PC-9 (cell line): ENCODE measurements around the gene OPHN1. TPM values are rescaled to one million over a fixed set of nuclear protein-coding genes. Genes with fewer than 3 reads are reported as not detected.

ENCODE experiments used
- BruUV-seq: library from RNA; stranded (reverse); fragments of 400-500 nt; replicated peaks from 2 replicates; lab custom pipeline; 2021; lab: Mats Ljungman, UMichigan
- CTCF ChIA-PET: fragments of 300-600 bp; sonication (Branson Sonifier 250); formaldehyde crosslinking; loops from one replicate; lab custom pipeline; 2022; ENCODE audit warnings: antibody characterized with exemption; lab: Charles Lee
- POLR2A ChIA-PET: fragments of 300-600 bp; sonication (Branson Sonifier 250); formaldehyde crosslinking; loops from one replicate; lab custom pipeline; 2022; ENCODE audit warnings: antibody characterized with exemption; ENCODE audit not compliant: unreplicated experiment; lab: Charles Lee
- DNase-seq, 2 experiments: peaks; one replicate each; pipeline versions ENCODE4 v3.0.0 to v3.0.0-alpha.2; 2015 to 2022; ENCODE audit warnings: mixed read lengths in 1 of 2
- H2AFZ ChIP-seq: fragments of 200-600 bp; sonication (generic); 2 replicates; pipeline ENCODE4 v1.8.1; 2017; ENCODE audit warnings: antibody characterized with exemption
- H3F3A ChIP-seq: fragments of 200-600 bp; sonication (generic); 2 replicates; pipeline ENCODE4 v1.8.1; 2017; ENCODE audit warnings: antibody characterized with exemption, mild to moderate bottlenecking, low read depth; ENCODE audit not compliant: insufficient read depth
- H3K27ac ChIP-seq: fragments of 200-600 bp; sonication (generic); 2 replicates; pipeline ENCODE4 v1.6.1; 2016; ENCODE audit warnings: mixed run types
- H3K27me3 ChIP-seq: fragments of 200-600 bp; sonication (generic); 2 replicates; pipeline ENCODE4 v1.6.1; 2016; ENCODE audit warnings: low read depth, mixed run types; ENCODE audit not compliant: insufficient read depth
- H3K36me3 ChIP-seq: fragments of 200-600 bp; sonication (generic); 2 replicates; pipeline ENCODE4 v1.6.1; 2016; ENCODE audit warnings: low read depth, mixed run types
- H3K4me1 ChIP-seq: fragments of 200-600 bp; sonication (generic); replicated peaks from 2 replicates; pipeline ENCODE4 v1.6.1; 2016; ENCODE audit warnings: mixed run types; ENCODE audit not compliant: insufficient read depth
- H3K4me2 ChIP-seq: fragments of 200-600 bp; sonication (generic); 2 replicates; pipeline ENCODE4 v1.6.1; 2017; ENCODE audit warnings: mixed run types
- H3K4me3 ChIP-seq: fragments of 200-600 bp; sonication (generic); 2 replicates; pipeline ENCODE4 v1.6.1; 2016; ENCODE audit warnings: mixed run types
- H3K79me2 ChIP-seq: fragments of 200-600 bp; sonication (generic); 2 replicates; pipeline ENCODE4 v1.6.1; 2017; ENCODE audit warnings: low read depth, mixed run types
- H3K9me2 ChIP-seq: fragments of 200-600 bp; sonication (generic); 2 replicates; pipeline ENCODE4 v1.8.1; 2017; ENCODE audit warnings: mild to moderate bottlenecking; ENCODE audit not compliant: insufficient read depth
- H3K9me3 ChIP-seq: fragments of 200-600 bp; sonication (generic); 2 replicates; pipeline ENCODE4 v1.8.1; 2016; ENCODE audit warnings: low read depth; ENCODE audit not compliant: insufficient read depth
- H4K20me1 ChIP-seq: fragments of 200-600 bp; sonication (generic); 2 replicates; pipeline ENCODE4 v1.8.1; 2017; ENCODE audit not compliant: insufficient read depth
- EZH2 ChIP-seq: fragments of 200-600 bp; sonication (generic); IDR thresholded peaks from 2 replicates; pipeline ENCODE4 v1.8.0; 2017; ENCODE audit warnings: antibody characterized with exemption, low read depth
- intact Hi-C: fragments of 100-400 bp; cut with micrococcal nuclease; formaldehyde crosslinking; loops from one replicate; pipeline ENCODE4 v1.10.0; 2022; ENCODE audit not compliant: unreplicated experiment
- total RNA-seq: library from RNA; stranded (reverse); gene quantifications from 2 replicates; pipeline ENCODE4 v1.2.3, GENCODE V29; 2021
- TF ChIP-seq, protein P1 (sequence below): fragments of 200-600 bp; sonication (generic); conservative IDR thresholded peaks from 2 replicates; pipeline ENCODE4 v1.6.1; 2017; ENCODE audit warnings: mixed run types, antibody characterized with exemption, mild to moderate bottlenecking, moderate library complexity

Gene OPHN1
- total RNA-seq, 1 experiment from 2014 or later: 9.3 TPM

DNA sequence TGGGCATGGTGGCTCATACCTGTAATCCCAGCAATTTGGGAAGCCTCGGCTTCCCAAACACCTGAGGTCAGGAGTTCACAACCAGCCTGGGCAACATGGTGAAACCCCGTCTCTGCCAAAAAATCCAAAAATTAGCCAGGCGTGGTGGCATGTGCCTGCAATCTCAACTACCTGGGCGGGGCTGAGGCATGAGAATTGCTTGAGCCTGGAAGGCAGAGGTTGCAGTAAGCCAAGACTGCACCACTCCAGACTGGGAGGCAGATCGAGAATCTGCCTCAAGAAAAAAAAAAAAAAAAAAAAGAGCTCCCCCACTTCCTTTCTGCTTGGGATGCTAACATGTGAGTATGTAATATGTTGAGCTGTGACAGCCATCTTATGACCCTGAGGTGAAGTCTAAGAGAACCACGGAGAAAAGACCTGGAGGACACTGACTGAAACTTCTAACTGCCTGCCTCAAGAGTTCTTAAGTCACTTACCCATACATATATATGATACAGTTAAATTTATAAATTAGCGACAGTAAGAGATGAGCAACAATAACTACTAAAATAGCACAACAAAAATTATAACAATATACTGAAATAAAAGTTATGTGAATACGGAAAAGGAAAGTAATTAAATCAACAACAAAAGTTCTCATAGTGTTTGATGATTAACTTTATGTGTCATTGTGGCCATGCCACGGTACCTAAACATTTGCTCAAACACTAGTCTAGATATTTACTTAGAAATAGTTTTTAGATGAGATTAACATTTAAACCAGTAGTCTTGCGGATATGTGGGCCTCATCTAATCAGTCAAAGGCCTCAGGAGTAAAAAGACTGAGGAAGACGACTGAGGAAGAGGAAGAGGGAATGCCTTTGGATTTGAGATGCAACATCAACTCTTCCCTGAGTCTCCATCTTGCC is 178.3 kb downstream of the OPHN1 start:
- no peaks in the 10 kb centered on the region for H3K27me3 ChIP-seq
- no peak overlapping the region for H3K27ac ChIP-seq
- no peaks in the 10 kb centered on the region for H3K9me2 ChIP-seq
- DNase-seq: no peak
- no peak overlapping the region for H3K4me2 ChIP-seq
- no peaks in the 10 kb centered on the region for H3K79me2 ChIP-seq
- TF ChIP-seq EZH2: no peak
- TF ChIP-seq, protein P1, sequence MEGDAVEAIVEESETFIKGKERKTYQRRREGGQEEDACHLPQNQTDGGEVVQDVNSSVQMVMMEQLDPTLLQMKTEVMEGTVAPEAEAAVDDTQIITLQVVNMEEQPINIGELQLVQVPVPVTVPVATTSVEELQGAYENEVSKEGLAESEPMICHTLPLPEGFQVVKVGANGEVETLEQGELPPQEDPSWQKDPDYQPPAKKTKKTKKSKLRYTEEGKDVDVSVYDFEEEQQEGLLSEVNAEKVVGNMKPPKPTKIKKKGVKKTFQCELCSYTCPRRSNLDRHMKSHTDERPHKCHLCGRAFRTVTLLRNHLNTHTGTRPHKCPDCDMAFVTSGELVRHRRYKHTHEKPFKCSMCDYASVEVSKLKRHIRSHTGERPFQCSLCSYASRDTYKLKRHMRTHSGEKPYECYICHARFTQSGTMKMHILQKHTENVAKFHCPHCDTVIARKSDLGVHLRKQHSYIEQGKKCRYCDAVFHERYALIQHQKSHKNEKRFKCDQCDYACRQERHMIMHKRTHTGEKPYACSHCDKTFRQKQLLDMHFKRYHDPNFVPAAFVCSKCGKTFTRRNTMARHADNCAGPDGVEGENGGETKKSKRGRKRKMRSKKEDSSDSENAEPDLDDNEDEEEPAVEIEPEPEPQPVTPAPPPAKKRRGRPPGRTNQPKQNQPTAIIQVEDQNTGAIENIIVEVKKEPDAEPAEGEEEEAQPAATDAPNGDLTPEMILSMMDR: no peak
- POLR2A ChIA-PET: no interaction called here
- H3K4me1 ChIP-seq: no peaks in the 10 kb centered on the region
- no peaks in the 10 kb centered on the region for H3K36me3 ChIP-seq
- H4K20me1 ChIP-seq: no peaks in the 10 kb centered on the region
- no peak overlapping the region for H3K4me3 ChIP-seq
- no peak overlapping the region for H2AFZ ChIP-seq
- no TSS peak for BruUV-seq
- intact Hi-C loops: no loop called here
- no peaks in the 10 kb centered on the region for H3K9me3 ChIP-seq
- no peaks in the 10 kb centered on the region for H3F3A ChIP-seq
- CTCF ChIA-PET: interaction anchor here (0.6 to 0.7 kb wide), 2 partner anchors 236 to 1736 kb away, joined by 8 to 10 read pairs; no protein-coding TSS in a partner anchor

DNA sequence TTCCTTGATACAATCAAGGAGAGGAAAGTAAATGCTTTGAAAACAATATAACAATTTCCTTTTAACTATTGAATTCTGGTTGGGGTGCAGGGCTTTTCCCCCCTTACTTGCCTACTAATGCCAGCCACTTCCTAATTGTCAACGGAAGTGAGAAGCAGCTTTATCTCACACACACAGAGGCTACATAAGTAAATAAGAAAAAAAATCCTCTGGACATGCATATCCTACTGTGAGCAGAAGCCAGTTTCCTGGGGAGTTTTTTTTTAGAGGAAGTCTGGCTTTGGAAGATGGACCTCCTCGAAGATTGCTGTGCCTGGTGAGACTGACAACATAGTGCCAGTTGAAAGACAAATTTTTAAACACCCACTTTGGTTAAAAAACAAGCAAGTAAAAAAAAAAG is 180.6 kb downstream of the OPHN1 start:
- Histone ChIP-seq H4K20me1 (no peaks in the 10 kb centered on the region), H3K9me3 (no peaks in the 10 kb centered on the region), H3K4me2 (no peak overlapping the region), H3K27me3 (no peaks in the 10 kb centered on the region), H3K4me3 (no peak overlapping the region), H2AFZ (no peak overlapping the region), H3K4me1 (no peaks in the 10 kb centered on the region), H3K27ac (no peak overlapping the region), H3K9me2 (no peaks in the 10 kb centered on the region), H3K36me3 (no peaks in the 10 kb centered on the region), H3F3A (no peaks in the 10 kb centered on the region), H3K79me2 (no peaks in the 10 kb centered on the region)
- no TSS peak for BruUV-seq
- ChIA-PET CTCF (no interaction called here), POLR2A (no interaction called here)
- intact Hi-C loops: no loop called here
- no peak for DNase-seq
- TF ChIP-seq, protein P1: no peak
- no peak for TF ChIP-seq EZH2

DNA sequence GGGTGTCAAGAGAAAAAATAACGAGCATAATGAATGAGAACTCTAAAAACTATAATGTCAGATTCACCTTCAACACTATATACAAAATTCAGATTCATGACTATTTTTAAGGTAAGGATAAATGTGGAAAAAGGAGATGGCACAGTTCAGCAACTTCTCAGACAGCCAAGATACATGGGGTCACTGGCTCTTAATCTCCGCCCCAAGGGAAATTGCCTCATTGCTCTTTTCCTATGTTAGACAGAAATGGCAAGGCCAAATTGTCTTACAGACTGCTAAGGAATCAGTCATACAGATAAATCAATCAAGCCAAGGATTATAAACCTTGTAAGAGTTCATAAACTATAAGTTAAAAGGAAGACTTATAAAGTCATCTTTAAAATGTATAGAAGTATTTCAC is 183.4 kb downstream of the OPHN1 start:
- Histone ChIP-seq H3K4me1 (no peaks in the 10 kb centered on the region), H3K27me3 (no peaks in the 10 kb centered on the region), H3K36me3 (no peaks in the 10 kb centered on the region), H3K9me3 (no peaks in the 10 kb centered on the region), H3F3A (no peaks in the 10 kb centered on the region), H4K20me1 (no peaks in the 10 kb centered on the region), H3K27ac (no peak overlapping the region), H3K4me3 (no peak overlapping the region), H2AFZ (no peak overlapping the region), H3K9me2 (no peaks in the 10 kb centered on the region), H3K4me2 (no peak overlapping the region), H3K79me2 (no peaks in the 10 kb centered on the region)
- intact Hi-C loops: no loop called here
- no peak for DNase-seq
- BruUV-seq: no TSS peak
- ChIA-PET CTCF (no interaction called here), POLR2A (no interaction called here)
- TF ChIP-seq, protein P1: no peak
- no peak for TF ChIP-seq EZH2
